ENCODE measurements around the gene PPP3CA. TPM values are rescaled to one million over a fixed set of nuclear protein-coding genes. Genes with fewer than 3 reads are reported as not detected.

PPP3CA gene
- total and polyA plus RNA-seq, 2 of the 8 experiments (the other 6 are each of a cell fraction or from before 2014, with no cell fraction given) = 7.9 to 35.0 TPM

- Histone ChIP-seq H4K5ac (ENCODE audit: insufficient read length, low read depth, low read length) (no peak overlapping the region), H3K4ac (replicated peaks; ENCODE audit: insufficient read length, low read depth, low read length) (no peak overlapping the region), H3K23ac (ENCODE audit: insufficient read length) (no peak overlapping the region), H3K4me2 (ENCODE audit: insufficient read depth in 1 of 2, low read depth in 2 of 2, low read length in 2 of 2) (no peak overlapping the region), H3K14ac (ENCODE audit: insufficient read length) (no peak overlapping the region), H3K79me1 (ENCODE audit: low read depth, low read length) (no peaks in the 10 kb centered on the region), H3K36me3 (ENCODE audit: control insufficient read depth in 2 of 4, insufficient read depth in 4 of 4, low read length in 3 of 4) (no peaks in the 10 kb centered on the region), H3K4me1 (replicated peaks in 1 of 4; ENCODE audit: control insufficient read depth in 3 of 4, insufficient read depth in 4 of 4, low read length in 3 of 4) (peaks cover 0 to 9% (median 1%) of the 10 kb centered on the region in 4 experiments; a peak in 1 of 7 replicates), H2BK15ac (ENCODE audit: low read length) (no peak overlapping the region), H2BK120ac (replicated peaks; ENCODE audit: low read depth, low read length) (no peak overlapping the region), H2BK12ac (ENCODE audit: low read depth, low read length) (no peak overlapping the region), H4K91ac (replicated peaks; ENCODE audit: insufficient read length, low read length) (no peak overlapping the region), H3K18ac (ENCODE audit: extremely low read depth, low read length) (no peak overlapping the region), H3K9me3 (ENCODE audit: insufficient read depth in 2 of 2, low read depth in 1 of 2, low read length in 1 of 2) (no peaks in the 10 kb centered on the region), H2BK5ac (ENCODE audit: low read depth, low read length) (no peak overlapping the region), H2AK5ac (ENCODE audit: low read depth, low read length) (no peak overlapping the region), H3K27me3 (replicated peaks in 1 of 4; ENCODE audit: control insufficient read depth in 3 of 4, extremely low read depth in 1 of 4, insufficient read depth in 3 of 4, low read length in 3 of 4) (no peaks in the 10 kb centered on the region), H3K27ac (ENCODE audit: low read depth, low read length) (no peak overlapping the region), H3K4me3 (ENCODE audit: extremely low read depth in 1 of 4, insufficient read depth in 2 of 4, low read depth in 3 of 4, low read length in 4 of 4) (no peak overlapping the region), H3K9ac (replicated peaks in 1 of 4; ENCODE audit: extremely low read depth in 1 of 4, low read depth in 3 of 4, low read length in 3 of 4) (no peak overlapping the region), H4K8ac (ENCODE audit: extremely low read depth, insufficient read depth, low read length) (no peak overlapping the region), H3K56ac (replicated peaks; ENCODE audit: insufficient read length, low read depth, low read length) (no peak overlapping the region), H2BK20ac (ENCODE audit: low read length) (no peak overlapping the region), H4K20me1 (replicated peaks in 1 of 2; ENCODE audit: control insufficient read depth in 1 of 2, insufficient read depth in 2 of 2, low read length in 2 of 2) (peaks cover 0 to 2% of the 10 kb centered on the region in 2 experiments), H3K23me2 (ENCODE audit: low read depth, low read length) (no peaks in the 10 kb centered on the region), H2AFZ (ENCODE audit: low read length) (no peak overlapping the region), H3K79me2 (ENCODE audit: control insufficient read depth in 1 of 2, insufficient read depth in 2 of 2, low read length in 2 of 2) (peaks cover 0 to 64% of the 10 kb centered on the region in 2 experiments; a peak in 2 of 4 replicates)
- no peak for FAIRE-seq
- ChIA-PET POLR2A (ENCODE audit: partially characterized antibody) (no interaction called here), CTCF (ENCODE audit: partially characterized antibody) (interaction anchor here (0.9 kb wide), 1 partner anchor 12 kb away, joined by 3 read pairs; no protein-coding TSS in a partner anchor)
- no peak for DNase-seq (ENCODE audit: low read depth in 1 of 2, low spot score in 2 of 2)
- WGBS, 2 experiments (ENCODE audit: extremely low coverage in 1 of 2, insufficient coverage in 1 of 2, insufficient read length in 1 of 2, insufficient replicate concordance in 2 of 2, low coverage in 1 of 2, low lambda C conversion rate in 2 of 2, missing lambda C conversion rate in 1 of 2) = 97% methylated on average over 2 of the region's 2 CpGs; no CpG with 5 or more reads in 1 of the 2 experiments
- TF ChIP-seq TEAD4 (IDR thresholded peaks at IDR 0.05; ENCODE audit: low read depth, low read length) = no peak
These were observed 88.4 kb downstream of the PPP3CA start for GRCh38 chr4:101258883-101259282.

Data from H1 (cell line).